Lung microvascular endothelial cell (primary cell): ENCODE results near the gene PRAF2. TPM values are rescaled to one million over a fixed set of nuclear protein-coding genes. Genes with fewer than 3 reads are reported as not detected.

Experiments
- DNase-seq, 2 donors: peaks; one replicate each; pipeline versions ENCODE4 v3.0.0 to v3.0.0-alpha.2; 2010; ENCODE audit warnings: low read depth in 2 of 2
- total RNA-seq: library from RNA; depleted of rRNA; stranded (reverse); fragments of >200 nt; gene quantifications from 2 replicates; pipeline ENCODE4 v1.2.1, GENCODE V29; 2014

The PRAF2 gene
- total RNA-seq, 1 donor from 2014 or later = 4.2 TPM

DNA sequence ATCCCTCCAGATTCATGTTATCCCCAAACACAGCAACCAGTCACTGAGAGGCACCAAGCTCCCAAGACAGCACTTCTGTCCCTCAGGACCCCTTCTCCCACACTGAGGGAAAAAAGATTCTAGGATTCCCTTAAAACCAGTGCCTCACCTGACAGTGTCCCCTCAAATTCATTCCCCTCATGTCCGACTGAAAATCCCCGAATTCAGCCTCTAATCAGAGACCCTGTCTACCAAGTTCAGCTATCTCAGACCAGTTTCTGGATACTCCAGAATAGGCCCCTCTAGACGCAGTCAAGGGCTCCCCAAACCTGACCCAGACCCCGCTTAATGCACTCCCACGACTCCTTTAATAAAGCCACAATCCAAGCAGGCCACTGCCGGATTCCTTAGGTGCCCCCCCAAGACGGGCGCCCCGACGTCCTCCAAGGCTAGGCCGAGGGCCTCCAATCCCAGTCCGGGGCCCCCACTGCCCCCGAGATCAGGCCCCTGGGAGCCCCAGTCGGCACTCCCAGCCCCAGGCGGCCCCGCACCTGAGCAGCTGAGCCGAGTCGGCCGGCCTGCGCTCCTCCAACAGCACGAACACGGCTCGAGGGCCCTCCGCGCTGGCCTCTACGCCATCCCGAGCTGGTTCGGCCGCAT lies 31.1 kb downstream of the PRAF2 start:
- DNase-seq = no peak

DNA sequence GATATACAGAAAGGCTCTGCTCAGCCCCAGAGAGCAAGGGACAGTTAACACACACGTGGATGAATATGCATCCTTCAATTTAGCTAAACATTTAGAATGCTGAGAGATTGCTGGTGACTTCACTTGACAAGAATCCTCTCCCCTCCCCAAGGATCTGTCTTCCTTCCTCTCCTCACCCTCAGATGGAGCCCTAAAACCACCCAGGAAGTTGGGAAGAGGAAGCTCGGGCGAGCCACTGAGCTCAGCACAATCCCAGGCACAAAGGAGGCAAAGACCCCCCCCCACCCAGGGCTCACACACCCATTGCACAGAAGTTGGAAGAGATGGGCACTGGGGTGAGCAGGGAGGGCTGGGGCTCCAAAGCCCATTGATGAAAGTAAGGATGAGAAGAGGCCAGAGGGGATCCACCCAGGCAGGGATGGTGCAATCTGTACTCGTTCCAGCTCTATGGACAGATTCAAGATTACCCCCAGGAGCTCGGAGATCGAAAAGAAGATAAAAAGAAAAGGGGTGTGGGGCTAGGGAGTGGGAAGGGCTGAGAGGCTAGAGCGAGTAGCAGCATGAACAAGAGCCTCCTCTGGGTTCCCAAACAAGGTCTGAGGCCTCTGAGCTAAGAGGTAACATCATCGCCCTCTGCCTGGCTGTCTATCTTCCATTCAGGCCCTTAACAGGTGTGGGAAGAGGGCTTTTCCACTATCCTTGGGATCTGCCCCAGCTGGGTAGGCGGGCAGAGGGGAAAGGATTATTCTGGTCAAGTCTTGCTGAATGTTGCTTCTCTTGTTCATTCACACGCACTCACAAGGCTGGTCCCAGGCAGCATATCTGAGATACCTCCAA lies 31.8 kb downstream of the PRAF2 start:
- peak in 1 of 2 donors; percentile 28 for DNase-seq

DNA sequence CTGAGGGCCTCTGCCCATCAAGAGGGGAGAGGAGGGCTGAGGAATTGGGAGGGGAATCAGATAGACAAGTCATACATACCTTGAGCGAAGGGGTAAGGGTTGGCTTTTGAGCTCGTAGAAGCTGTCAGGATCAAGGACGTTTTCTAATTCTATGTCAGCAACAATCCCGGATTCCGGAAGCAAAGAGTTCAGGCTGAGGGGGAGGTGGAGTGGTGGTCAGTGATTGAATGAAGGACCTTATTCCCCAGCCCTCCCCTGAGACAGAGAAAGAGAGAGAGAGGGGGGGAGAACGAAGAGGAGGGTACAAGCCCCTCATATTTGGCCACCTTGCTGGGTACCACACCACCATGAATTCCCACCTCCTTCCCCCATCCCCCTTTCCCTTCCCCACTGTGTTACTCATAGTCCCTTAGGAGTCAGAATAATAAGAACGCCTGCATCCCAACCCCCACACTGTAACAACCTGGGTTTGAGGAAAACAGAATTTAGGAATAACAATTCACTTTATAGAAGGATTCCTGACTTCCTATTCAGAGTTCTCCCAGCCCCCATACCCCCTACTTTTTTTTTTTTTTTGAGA lies 33.3 kb downstream of the PRAF2 start:
- no peak for DNase-seq

DNA sequence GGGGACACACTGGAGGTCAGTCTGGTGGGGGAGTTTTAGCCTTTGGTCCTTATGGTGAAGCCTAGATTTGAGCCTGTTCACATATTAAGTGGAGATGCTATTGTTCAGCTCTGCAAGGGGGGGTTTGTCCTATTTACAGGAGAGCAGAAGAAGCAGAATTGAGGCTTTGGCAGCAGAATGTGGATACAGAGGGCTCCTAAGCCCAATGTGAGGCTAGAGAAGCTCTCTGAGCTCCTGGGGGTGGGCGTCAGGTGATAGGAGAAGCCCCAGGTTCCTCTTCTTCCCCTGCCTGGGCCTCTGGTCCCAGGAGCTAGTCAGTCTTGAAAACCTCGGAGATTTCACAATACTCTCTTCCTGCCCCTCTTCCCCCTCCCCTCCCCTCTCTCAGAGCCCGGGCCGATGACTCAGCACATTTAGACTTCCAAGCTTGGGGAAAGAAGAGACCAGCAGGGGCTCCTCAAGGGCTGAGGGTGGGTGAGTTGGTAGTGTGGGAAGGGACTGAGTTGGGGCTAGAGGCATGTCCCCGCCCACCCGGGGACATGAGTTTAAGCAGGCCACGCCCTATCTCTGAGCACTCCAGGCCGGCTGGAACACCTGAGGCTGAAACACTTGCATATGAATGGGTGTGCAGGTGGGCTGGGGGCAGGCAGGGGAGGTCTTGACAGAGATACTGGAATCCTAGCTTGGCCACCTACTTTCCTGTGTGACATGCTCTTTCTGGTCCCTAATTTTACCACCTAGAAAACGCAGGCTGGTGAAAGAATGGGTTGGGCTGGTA lies 34.0 kb downstream of the PRAF2 start:
- peak; percentile 64 to 86 for DNase-seq

DNA sequence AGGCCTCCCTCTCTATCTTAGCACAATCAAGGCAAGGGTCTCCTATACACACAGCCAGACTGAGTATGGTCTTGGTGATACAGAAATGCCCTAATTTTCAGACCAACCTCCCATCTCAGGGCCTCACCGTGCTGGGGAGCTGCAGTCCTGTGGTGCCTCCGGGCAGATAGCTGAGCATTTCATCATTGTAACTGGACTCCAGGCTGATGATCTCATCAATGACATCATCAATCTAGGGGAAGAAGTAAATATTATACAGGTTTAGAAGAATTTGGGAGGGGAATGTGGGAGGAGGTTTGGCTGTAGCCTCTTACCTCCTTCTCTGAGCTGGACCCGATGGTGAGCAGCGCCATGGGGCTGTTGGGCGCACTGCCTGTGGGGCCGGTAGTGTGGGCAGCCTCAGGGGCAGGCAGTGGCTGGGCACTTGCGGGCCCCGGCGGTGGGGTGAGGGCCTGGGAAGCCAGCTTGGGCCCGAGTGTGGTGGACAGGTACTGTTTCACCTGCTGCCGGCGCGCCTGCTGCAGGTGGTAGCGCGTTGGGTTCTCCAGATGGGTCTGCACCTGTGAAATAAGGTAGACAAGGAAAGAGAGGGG lies 35.8 kb downstream of the PRAF2 start:
- DNase-seq = no peak

DNA sequence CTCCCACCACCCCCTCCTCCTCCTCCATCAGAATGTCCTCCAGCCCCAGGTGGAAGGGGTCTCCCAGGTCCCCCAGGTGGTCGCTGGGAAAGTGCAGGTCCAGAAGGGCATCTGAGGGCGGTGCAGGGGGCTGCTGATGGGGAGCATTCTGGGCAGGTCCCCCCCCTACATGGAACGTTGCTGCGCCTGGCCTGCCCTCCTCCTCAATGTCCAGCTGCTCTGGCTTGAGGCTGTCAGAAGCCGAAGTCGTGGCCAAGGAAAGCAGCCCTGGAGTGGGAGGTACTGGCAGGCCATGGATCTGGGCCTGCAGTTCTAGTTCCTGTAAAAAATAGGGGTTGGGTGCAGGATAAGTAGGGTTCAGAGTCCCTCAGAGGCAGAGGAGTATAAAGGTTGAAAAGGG lies 43.5 kb downstream of the PRAF2 start:
- DNase-seq = no peak

DNA sequence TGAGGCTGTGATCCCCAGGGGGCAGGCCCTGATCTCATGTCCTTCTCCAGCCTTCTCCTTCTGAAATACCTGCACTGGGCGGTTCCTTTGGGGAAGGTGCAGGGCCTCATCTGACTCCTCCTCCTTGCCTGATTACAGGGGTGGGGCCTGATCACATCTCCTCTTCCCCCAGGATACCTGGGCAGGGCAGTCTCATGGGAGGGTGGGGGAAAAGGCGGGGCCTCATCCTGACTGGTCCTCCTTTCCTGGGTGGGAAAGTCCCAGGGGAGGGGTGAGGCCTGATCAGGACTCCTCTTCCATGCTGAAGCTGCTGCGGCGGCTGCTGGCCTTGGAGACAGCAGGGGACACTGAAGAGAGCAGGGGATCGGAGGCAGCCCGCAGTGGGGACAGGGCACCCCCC lies 43.9 kb downstream of the PRAF2 start:
- no peak for DNase-seq

Other genes with a start within 250 kb of the PRAF2 start
- not detected in 2 replicates for gene ERAS, start 247.5 kb downstream of the PRAF2 start, total RNA-seq
- gene PCSK1N, start 238.4 kb downstream of the PRAF2 start, total RNA-seq = under 0.01 and 0.20 TPM in 2 replicates
- 17.0 and 21.2 TPM in 2 replicates for gene TIMM17B, start 176.2 kb downstream of the PRAF2 start, total RNA-seq
- 64.1 and 71.0 TPM in 2 replicates for gene PQBP1, start 176.1 kb downstream of the PRAF2 start, total RNA-seq
- gene SLC35A2, start 162.4 kb downstream of the PRAF2 start, total RNA-seq = 7.8 and 12.9 TPM in 2 replicates
- gene PIM2, start 155.0 kb downstream of the PRAF2 start, total RNA-seq = 2.4 and 4.2 TPM in 2 replicates
- 19.4 and 23.8 TPM in 2 replicates for gene OTUD5, start 116.4 kb downstream of the PRAF2 start, total RNA-seq
- gene KCND1, start 102.2 kb downstream of the PRAF2 start, total RNA-seq = 0.20 and 0.22 TPM in 2 replicates
- gene GRIPAP1, start 71.7 kb downstream of the PRAF2 start, total RNA-seq = 12.4 and 19.6 TPM in 2 replicates
- 8.3 TPM in 2 replicates for gene TFE3, start 30.6 kb downstream of the PRAF2 start, total RNA-seq
- 0.44 and 0.79 TPM in 2 replicates for gene CCDC120, start 15.0 kb downstream of the PRAF2 start, total RNA-seq
- gene WDR45, start 5.9 kb upstream of the PRAF2 start, total RNA-seq = 14.6 and 15.9 TPM in 2 replicates
- 16.3 and 16.6 TPM in 2 replicates for gene GPKOW, start 49.7 kb upstream of the PRAF2 start, total RNA-seq
- 0.60 and 0.65 TPM in 2 replicates for gene MAGIX, start 88.8 kb upstream of the PRAF2 start, total RNA-seq
- 6.7 and 12.6 TPM in 2 replicates for gene PLP2, start 97.9 kb upstream of the PRAF2 start, total RNA-seq
- gene PRICKLE3, start 112.4 kb upstream of the PRAF2 start, total RNA-seq = 2.8 and 3.4 TPM in 2 replicates
- under 0.01 TPM in 2 replicates for gene SYP, start 126.2 kb upstream of the PRAF2 start, total RNA-seq
- under 0.01 TPM in 1 of 2 replicates, not detected in the other for gene CACNA1F, start 159.3 kb upstream of the PRAF2 start, total RNA-seq
- gene CCDC22, start 161.5 kb upstream of the PRAF2 start, total RNA-seq = 6.8 and 7.3 TPM in 2 replicates
- not detected in 2 replicates for gene FOXP3, start 190.7 kb upstream of the PRAF2 start, total RNA-seq
- gene PPP1R3F, start 195.8 kb upstream of the PRAF2 start, total RNA-seq = 1.3 and 4.6 TPM in 2 replicates
- gene GAGE10, start 229.6 kb upstream of the PRAF2 start, total RNA-seq = not detected in 2 replicates
- not detected in 2 replicates for gene GAGE12J, start 248.0 kb upstream of the PRAF2 start, total RNA-seq